HG03571 (cell line): Measurements from ENCODE around the gene TMUB1.

ENCODE experiments used
- ATAC-seq: cut with Tn5 transposase; IDR thresholded peaks from one replicate; pipeline ENCODE4 v1.9.1; 2021; ENCODE audit not compliant: unreplicated experiment

TMUB1 gene, protein sequence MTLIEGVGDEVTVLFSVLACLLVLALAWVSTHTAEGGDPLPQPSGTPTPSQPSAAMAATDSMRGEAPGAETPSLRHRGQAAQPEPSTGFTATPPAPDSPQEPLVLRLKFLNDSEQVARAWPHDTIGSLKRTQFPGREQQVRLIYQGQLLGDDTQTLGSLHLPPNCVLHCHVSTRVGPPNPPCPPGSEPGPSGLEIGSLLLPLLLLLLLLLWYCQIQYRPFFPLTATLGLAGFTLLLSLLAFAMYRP

DNA sequence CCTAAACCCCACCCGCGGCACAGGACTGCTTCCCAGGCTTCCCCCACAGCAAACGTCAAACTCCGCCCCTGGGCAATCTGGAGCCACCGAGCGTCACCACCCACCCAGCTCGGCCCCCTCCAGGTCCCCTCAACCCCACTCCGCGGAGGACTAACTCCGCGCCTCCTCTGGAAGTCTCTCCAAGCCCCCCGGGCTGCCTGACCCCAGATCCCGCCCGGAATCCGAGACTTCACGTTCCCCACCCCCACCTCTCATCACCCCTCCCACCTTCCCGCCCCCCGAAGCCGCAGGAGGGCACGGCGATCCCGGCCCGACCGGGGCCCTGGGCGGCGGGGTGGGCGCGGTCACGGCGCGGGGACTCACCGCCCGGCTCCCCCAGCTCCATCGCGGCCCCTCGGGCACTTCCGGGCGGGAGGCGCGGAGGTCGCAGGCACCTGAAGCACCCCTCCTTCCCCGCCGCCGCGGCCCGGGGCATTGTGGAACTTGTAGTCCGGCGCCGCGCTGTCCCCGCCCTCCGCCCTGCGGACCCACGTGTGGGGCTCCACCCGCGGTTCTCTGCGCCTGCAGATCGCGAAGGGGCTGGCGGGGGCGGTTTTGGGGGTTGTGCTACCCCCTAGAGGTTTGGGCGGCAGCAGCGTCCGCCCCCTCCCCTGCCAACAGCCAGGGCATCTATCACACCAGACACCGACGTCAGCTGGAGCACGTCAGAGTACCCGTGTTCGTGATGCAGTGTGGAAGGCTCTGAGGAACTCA lies at the start of gene TMUB1:
Gene TMUB1 (minus strand): TSS at position 423 of the 753 bp plus-strand sequence. CDS start 930 bp downstream, outside the sequence.
- peak; percentile 47 for ATAC-seq

DNA sequence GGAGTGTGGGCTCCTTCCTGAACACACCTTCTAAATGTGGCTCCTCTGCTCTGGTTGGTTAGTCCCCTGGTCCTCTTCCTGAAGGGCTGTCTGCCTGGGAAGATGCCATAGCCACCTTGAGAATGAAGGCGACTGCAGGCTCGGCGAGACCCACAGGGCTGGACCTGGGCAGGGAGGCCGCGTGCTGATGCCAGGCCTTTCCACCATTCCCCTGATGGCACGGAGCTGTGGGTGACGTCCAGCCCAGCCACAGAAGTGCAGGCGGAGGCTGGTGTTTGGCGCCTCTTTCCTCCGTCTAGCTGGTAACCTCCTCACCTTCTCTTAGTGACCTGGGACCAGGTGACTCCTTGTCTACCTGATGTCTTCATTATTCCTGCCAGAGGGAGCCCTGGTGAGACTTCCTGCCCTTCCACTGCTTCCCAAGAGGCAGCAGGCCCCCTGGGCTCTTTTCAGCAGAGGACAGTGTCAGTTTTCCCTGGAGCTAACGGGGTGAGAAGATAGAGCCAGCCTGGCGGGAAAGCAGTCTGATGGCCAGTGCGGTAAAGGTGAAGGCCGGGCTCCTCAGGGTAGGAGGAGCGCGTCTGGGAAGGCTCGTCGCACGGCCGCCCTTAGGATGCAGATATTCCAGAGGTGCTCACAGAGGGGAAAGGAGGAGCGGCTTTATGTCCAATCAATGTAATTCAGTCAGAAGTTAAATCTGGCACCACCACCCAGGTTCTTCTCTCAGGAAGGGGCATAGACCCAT lies 49.3 kb upstream of the TMUB1 start:
- no peak for ATAC-seq

DNA sequence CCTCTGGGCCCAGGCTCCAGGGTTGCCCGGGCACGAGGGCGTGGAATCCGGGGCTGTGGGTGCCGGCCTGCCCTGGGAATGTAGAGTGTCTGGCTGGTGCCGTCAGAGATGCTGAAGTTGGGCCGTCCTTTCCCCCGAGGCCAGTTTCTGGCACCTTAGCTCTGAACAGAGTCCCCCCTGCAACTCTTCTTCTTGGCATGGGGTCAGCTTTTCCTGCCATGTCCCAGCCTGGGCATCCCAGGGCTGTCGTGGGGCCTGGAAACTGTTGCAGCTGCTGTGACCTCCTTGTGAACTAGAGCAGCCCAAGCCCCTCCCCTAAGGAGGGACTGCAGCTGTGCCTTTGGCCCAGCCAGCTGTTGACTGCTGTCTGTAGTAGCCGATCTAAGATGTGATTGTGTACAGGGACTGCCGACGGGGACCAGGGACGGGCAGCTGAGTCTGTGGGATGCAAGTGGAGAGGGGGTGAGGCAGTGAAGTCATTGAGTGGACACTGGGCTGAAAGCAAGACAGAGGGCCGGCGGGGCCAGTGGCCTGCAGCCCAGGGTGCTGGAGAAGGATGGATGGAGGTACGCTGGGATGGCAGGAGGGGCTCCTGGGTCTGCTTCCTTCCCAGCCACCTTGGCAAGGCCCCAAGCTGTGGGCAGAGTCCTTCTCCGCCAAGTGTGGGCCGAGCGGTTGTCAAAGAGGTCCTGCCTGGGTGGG lies 48.5 kb upstream of the TMUB1 start:
- ATAC-seq: no peak

DNA sequence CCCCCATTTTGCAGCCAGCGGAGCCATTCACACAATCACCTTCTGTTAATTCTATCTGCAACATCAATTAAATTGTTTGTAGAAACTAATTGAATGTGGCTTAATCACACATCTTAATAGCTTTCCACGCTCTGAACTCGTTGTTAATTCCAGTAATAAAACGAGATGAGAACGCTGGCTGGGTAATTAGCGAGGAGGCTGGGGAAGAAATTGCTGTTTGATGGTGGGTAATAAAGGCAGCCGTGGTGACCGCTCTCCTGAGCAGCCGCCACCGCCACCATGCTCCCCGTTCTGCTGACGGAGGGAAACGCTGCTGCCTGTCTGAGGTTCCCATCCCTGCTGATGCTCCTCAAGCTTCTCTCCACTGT lies 47.9 kb upstream of the TMUB1 start:
- ATAC-seq: no peak

DNA sequence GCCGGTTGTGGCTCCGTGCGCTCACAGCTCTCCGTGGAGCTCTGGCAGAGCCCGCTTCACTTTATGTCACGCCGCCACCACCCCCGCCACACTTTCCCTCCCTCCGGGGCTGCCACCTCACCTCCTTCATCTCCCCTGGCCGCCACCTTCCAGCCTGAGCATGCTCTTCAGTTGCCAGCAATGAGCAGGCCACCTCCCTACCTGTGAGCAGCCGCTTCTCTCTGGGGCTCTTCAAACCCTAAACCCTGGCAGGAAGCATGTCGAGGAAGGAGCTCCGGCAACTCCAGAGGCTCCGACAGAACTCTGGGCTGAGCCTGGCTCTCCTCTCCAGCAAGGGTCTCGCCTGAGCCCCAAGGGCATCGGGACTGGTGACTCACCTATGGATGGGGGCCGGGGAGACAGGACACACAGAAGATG lies 47.5 kb upstream of the TMUB1 start:
- no peak for ATAC-seq

DNA sequence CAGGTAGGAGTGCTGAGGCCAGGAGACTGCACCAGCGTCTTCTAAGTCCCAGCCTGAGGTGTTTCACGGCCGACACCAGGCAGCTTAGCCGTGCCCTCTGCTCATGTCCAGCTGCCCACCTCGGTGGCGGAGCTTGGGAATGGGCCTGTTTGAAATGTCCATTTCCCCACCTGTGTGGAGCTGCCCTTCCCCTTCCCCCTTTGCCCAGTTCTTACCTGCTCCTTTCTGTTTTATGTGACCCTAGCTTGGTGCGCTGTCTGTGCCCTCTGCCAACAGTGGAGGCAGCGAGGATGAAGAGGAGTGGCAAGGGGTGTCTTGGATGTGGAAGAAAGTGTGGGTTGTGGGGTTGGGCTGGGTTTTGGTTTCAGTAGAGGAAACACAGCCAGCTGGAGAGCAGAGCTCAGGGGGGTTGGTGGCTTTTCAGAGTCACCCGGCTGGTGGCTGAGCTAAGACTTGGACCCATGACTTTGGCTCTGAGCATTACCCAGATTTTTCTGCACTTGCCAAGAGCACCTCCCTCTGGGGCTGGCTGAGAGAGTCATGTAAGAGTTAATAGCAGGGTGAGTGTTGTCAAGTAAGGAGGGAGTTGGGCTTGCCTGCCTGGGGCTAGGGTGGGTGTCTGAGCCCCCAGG lies 46.8 kb upstream of the TMUB1 start:
- ATAC-seq: no peak

DNA sequence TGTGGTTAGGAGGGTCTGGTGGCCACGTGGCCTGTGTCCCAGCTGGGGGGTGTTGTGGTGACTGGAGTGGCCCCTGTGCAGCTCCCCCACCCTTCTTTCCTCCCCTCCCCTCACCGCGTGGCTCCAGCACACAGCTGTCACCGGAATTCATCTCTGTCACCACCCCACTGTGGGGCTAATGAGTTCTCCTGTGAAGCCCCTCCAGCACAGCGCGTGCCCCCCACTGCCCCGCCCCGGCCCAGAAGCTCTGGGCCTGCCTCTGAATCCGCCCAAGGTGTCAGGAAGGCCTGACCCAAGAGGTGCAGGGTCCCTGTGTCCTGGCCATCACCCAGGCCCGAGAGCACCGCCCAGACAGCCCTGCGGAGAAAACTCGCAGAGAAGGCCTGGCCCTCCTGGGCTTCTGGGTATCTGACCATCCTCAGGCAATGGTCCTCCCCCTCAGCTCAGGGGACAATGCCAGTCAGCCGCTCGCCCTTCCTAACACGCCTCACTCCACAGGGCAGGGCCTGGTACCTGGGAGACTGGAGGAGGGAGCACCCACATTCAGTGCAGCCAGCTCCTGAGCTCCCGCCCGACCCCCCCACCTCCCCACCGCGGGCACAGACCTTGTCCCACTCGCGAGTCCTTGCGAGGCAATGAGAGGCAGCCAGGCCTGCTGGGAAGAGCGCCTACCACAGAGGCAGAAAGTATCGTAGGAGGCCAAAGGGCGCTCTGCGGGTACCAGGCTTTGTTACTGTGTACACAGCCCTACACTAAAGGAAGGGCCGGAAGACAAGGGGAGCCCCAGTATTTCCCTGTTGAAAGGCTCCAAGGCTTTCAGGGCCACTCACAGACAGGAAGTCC lies 46.0 kb upstream of the TMUB1 start:
- no peak for ATAC-seq

DNA sequence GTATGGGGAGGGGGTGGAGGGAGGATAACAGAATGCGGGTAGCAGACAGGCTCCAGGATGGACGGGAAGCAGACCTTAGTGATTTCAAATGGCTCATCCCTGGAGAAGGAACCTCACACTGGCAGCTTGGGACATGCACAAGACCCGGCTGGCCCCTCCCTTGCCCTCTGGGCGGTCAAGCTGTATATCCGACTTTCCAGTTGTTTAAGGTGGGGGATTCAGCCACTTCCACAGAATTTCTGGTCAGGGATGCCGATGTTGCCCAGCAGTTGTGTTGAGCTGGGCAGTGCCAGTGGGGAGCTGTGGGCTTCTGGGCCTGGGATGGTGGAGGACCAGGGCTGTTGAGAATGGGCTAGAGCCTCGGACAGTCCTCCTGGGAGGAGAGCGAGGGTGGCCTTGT lies 45.4 kb upstream of the TMUB1 start:
- no peak for ATAC-seq

DNA sequence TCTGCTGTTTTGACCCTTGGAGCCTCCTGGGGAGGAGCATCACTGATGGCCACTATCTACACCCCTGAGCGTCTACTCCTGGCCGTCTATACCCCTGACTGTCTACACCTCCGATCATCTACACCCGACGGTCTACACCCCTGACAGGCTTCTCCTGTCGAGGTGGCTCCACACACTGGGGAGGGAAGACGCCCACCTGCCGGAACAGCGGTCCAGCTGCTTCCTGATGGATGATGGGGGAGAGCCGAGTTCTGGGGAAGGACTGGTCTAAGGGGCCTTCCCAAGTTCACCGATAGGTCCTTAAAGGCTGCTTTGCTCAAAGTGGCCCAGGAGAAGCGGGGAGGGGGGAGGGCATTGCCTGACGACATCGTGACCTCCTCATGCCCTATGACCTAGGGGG lies 44.9 kb upstream of the TMUB1 start:
- no peak for ATAC-seq

DNA sequence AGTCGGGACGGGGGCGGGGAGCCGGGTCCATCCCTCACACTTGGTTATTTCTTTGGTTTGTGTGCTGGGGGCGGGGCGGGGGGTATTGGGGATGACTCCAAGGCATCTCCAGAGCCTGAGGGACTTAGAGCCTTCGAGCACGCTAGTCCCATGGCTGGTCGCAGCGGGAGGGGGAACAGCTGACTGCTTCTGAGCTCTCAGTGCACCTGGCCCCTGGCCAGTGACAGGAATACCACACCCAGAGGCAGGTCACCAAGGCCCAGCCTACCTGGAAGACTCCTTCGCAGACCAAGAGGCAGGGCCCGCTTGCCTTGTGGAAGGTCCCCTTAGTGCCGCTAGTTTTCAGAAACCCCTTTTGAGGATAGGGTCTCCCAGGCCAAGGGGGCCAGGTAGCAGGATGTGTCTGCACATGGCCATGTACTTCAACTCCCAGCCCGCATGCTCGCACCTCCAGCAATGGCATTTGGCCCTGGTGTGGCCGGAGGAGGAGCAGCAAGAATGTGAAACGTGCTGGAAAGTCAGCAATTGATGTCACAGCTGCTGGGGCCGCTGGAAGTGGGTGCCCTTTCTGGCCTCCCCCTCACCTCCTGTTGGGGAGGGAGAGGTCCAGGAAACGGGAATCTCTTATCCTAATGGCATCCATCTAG lies 43.3 kb upstream of the TMUB1 start:
- no peak for ATAC-seq

DNA sequence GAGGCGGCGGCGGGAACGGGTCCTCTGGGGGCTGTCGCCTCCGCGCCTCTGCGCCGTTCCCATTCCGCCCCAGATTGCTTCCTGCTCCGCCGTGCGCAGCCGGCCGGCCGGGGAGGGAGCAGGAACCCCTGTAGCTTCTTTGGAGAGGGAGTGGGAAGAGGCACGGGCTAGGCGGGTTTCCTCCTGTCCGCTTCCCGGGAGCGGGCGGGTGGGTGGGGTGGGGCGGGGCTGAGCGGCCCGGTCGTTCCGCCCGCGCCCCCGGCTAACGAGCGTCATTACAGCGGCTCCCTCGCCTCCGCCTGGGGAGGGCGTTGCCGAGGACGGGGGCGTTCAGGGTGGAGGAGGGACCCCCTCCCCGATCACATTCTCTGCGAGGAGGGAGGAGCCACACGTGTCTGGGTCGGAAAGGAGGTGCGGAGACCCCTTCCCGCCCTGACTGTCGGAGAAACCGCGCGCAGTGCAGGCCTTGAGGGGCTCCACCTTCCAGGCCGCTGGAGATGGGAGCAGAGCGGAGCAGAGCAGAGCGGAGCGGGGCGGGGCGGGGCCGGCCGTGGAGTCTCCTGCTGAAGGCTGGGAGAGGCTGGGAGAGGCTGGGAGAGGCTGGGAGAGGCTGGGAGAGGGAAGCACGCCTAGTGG lies 42.7 kb upstream of the TMUB1 start:
- ATAC-seq: no peak

DNA sequence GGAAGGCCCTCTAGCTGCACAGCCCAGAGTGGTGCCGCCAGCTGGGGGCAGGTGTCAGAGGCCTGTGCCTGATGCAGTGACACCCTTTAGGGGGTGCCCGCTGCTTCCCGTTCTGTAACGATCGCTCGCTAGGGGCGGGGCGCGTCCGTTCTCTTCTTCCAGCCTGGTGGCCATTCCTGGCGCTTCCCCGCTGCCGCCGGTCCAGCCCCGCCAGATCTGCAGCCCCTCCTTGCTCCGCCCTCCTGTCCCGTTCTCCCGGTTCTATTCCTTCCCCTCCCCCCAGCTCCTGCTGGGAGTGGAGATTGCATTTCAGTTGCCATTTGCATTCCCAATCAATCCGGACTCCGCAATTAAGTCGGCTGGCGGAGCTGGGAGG lies 42.2 kb upstream of the TMUB1 start:
- no peak for ATAC-seq

DNA sequence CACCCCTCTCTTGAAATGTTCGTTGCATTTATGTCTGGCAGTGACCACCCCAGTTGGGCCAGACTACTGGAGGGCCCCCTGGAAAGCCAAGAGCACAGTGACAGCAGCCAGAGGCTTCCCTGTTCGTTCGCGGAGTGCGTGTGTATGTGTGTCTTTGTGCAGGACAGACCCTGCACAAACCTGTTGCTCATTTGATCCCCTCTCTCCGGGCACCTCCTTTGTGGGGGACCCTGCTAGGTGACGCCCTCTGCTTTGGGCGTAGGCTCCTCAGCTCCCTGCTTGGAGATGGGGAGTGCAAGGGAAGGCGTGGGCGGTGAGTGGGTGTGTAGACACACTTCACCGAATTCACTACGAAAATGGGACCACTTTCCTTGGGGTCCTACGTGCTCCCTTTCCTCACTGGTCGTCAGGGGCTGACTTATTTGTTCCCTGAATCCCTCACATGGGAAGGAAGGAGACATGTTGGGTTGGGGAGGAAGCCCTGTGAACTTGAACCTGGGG lies 41.7 kb upstream of the TMUB1 start:
- ATAC-seq: no peak

DNA sequence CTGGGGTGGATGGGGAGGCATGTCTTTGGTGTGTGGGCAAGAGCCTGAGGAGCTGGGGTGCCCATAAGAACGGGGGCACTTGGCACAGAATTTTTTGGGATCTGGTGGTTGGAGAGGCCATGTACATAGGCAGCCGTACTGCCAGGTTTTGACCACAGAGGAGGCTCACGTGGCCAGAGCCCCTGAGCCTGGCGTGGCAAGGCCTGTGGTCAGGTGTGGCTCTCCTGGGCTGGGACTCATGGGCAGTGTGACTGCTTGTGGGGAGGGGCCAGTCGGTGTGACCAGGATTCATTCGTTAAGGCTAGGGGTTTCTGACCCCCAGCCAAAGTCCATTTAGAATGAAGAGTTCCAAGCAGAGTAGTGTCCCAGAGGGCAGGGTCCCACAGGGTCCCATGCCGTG lies 41.2 kb upstream of the TMUB1 start:
- ATAC-seq: no peak

DNA sequence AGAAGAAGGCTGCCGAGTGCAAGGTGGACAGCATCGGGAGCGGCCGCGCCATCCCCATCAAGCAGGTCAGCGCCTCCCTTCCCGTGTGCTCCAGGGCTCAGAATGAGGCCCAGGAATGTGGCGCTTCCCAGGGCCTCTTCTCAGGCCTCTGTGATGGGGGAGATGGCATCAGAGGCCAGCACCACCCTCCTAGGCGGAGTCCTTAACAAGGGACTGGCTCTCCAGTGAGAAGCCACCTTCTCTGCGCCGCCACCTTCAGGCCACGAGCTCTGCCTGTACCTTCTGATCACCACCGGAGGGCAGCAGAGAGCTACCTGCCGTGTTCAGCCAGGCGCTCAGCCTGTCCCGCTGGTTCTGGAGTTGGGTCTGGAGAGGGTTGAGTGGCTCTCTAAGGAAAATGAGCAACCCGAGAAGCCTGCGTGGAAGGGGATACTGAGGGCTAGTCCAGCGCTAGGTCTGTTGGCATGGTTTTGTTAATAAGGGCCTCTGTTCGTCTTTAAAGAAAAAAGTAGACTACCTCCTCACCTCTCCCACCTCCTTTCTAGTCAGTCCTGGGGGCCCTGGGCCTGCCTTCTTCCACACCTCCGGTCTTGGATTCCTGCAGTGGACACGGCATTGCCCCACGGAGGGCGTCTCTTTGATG lies 40.6 kb upstream of the TMUB1 start:
- ATAC-seq: peak; percentile 85

DNA sequence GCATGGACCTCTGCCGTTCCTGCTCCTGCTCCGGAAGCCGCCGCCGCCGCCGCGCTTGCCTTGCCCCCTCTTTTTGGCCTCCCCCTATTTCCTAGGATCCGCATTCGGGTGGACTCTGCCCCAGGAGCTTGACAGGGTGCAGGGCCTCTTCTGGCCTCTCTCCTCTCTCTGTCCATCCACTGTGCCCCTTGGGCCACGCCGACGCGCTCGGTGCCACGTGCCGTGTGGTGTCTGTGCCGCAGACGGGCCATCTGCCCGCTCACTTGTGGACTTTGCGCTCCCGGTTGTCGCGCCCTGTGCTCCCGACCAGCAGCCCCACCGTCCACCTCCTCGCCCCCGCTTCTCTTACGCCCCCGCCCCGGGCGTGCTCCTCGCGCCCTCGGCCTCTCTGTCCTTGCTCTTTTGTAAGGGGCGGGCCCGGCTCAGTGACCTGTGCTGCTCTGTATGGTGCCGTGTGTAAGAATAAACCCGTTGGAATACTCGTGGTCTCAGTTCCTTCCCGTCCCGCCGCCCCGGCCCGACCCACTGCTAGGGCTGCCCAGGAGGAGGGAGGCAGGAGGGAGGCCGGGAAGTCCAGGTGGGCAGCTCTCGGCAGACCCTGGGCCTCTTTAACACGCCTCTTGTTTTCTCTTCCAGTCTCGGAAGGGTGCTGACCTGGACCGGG lies 40.0 kb upstream of the TMUB1 start:
- ATAC-seq: no peak

DNA sequence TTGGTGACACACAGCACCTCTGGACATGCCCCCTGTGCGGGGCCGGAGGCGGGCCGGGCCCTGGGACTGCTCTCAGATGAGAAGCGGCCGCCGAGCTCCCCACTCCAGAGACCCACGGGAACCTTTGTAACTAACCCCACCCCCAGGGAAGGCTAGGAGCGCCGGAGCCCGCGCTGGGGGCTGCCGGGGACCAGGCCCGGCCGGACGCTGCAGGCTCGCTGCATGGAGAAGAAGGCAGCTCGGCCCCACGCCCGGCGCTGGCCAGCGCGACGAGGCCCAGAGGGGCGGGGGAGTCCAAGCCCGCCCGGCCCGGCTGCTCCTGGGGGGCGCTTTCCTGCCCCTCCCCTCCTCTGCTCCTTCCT lies 39.5 kb upstream of the TMUB1 start:
- no peak for ATAC-seq

DNA sequence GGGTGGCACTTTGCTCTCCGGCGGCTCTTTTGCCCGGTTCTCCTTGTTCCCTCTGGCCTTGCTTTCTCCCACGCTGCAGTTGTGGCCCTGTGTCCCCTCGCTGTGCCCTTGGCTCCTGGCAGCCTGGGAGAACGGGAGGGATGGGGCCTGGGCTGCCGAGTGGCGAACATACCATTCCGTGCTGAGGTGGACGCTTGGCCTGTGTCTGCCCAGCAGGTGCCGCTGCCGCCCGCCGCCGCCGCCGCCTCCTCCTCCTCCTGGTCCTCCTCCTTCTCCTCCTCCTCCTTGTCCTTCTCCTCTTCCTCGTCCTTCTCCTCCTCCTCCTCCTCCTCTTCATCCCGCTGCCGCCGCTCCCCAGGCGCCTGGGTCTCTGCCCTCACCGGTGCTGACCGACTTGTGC lies 39.0 kb upstream of the TMUB1 start:
- ATAC-seq: no peak
